HepG2 (cell line): ENCODE data around the gene PRMT2. TPM values are rescaled to one million over a fixed set of nuclear protein-coding genes. Genes with fewer than 3 reads are reported as not detected.

Source experiments
- MEIS1 ChIP-seq: sonication (generic); formaldehyde crosslinking; IDR thresholded peaks from 2 replicates; pipeline ENCODE4 v1.9.0; 2021; ENCODE audit warnings: mild to moderate bottlenecking, missing genetic modification reagents, moderate library complexity, borderline replicate concordance
- RBM39 ChIP-seq: fragments of 200-400 bp; formaldehyde crosslinking; IDR thresholded peaks from one replicate; pipeline ENCODE4 v1.6.1; 2018; ENCODE audit warnings: antibody characterized with exemption, mild to moderate bottlenecking, low read depth, low read length; ENCODE audit not compliant: poor library complexity, severe bottlenecking
- SIN3A ChIP-seq: IDR thresholded peaks from 2 replicates; pipeline ENCODE4 v1.6.1; 2011; ENCODE audit warnings: low read depth, mild to moderate bottlenecking, control low read depth, low read length, borderline replicate concordance
- TBL1XR1 ChIP-seq: fragments of 150-350 bp; IDR thresholded peaks from 2 replicates; pipeline ENCODE4 v1.6.1; 2014; ENCODE audit warnings: borderline replicate concordance, low read length; ENCODE audit not compliant: partially characterized antibody
- ZNF280D ChIP-seq: sonication (generic); formaldehyde crosslinking; IDR thresholded peaks from 2 replicates; pipeline ENCODE4 v1.5.1; 2020; ENCODE audit warnings: mild to moderate bottlenecking, missing genetic modification reagents
- ZNF296 ChIP-seq: sonication (generic); formaldehyde crosslinking; conservative IDR thresholded peaks from 2 replicates; pipeline ENCODE4 v1.5.0; 2020; ENCODE audit warnings: mild to moderate bottlenecking, missing genetic modification reagents
- ZNF577 ChIP-seq: sonication (generic); formaldehyde crosslinking; IDR thresholded peaks from 2 replicates; pipeline ENCODE4 v1.4.0; 2020; ENCODE audit warnings: mild to moderate bottlenecking, low read depth, missing genetic modification reagents, borderline replicate concordance
- ZSCAN31 ChIP-seq: sonication (generic); formaldehyde crosslinking; IDR thresholded peaks from 2 replicates; pipeline ENCODE4 v1.5.0; 2020; ENCODE audit warnings: low read depth, mild to moderate bottlenecking, missing genetic modification reagents
- polyA plus RNA-seq, 8 experiments: library from polyadenylated mRNA; depleted of rRNA in 3 of 8; stranded (reverse) in 7 of 8; unstranded in 1 of 8; fragments of >200 nt; fragmentation: Illumina TruSeq in 4 of 8; extraction: Trizol in 4 of 8; gene quantifications; 2 replicates each; pipeline versions ENCODE4 v1.2.1 to v1.2.3, GENCODE V29; 2011 to 2016; ENCODE audit warnings: low read depth in 4 of 8, missing spikeins in 1 of 8, mixed read lengths in 1 of 8; ENCODE audit not compliant: insufficient read depth in 1 of 8
- total RNA-seq, 5 experiments: library from RNA; depleted of rRNA; stranded (reverse); fragments of >200 nt; fragmentation: Illumina TruSeq; extraction: Trizol; gene quantifications; 2 replicates each; pipeline ENCODE4 v1.2.3, GENCODE V29; 2016; ENCODE audit warnings: low read depth in 1 of 5
- TF ChIP-seq, protein P1 (sequence below): sonication (generic); formaldehyde crosslinking; conservative IDR thresholded peaks from 2 replicates; pipeline ENCODE4 v1.4.0; 2020; ENCODE audit warnings: missing genetic modification reagents
- TF ChIP-seq, protein P2 (sequence below): sonication (generic); formaldehyde crosslinking; IDR thresholded peaks from 2 replicates; pipeline ENCODE4 v1.5.0; 2020; ENCODE audit warnings: mild to moderate bottlenecking, missing genetic modification reagents
- TF ChIP-seq, protein P3 (sequence below): sonication (generic); formaldehyde crosslinking; IDR thresholded peaks from 2 replicates; pipeline ENCODE4 v1.5.0; 2020; ENCODE audit warnings: missing genetic modification reagents, mild to moderate bottlenecking, borderline replicate concordance
- TF ChIP-seq, protein P4 (sequence below): sonication (generic); formaldehyde crosslinking; IDR thresholded peaks from 2 replicates; pipeline ENCODE4 v1.5.1; 2020; ENCODE audit warnings: missing genetic modification reagents, mild to moderate bottlenecking, borderline replicate concordance

Gene PRMT2
- total and polyA plus RNA-seq, 2 of the 13 experiments (the other 11 are each of a cell fraction or from before 2014, with no cell fraction given), result 54.4 to 78.8 TPM

DNA sequence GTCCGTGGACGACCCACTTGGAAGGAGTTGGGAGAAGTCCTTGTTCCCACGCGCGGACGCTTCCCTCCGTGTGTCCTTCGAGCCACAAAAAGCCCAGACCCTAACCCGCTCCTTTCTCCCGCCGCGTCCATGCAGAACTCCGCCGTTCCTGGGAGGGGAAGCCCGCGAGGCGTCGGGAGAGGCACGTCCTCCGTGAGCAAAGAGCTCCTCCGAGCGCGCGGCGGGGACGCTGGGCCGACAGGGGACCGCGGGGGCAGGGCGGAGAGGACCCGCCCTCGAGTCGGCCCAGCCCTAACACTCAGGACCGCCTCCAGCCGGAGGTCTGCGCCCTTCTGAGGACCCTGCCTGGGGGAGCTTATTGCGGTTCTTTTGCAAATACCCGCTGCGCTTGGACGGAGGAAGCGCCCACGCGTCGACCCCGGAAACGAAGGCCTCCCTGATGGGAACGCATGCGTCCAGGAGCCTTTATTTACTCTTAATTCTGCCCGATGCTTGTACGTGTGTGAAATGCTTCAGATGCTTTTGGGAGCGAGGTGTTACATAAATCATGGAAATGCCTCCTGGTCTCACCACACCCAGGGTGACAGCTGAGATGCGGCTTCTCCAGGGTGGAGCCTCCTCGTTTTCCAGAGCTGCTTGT, 32.4 kb downstream of the PRMT2 start (continued):
- TF ChIP-seq, protein P1, sequence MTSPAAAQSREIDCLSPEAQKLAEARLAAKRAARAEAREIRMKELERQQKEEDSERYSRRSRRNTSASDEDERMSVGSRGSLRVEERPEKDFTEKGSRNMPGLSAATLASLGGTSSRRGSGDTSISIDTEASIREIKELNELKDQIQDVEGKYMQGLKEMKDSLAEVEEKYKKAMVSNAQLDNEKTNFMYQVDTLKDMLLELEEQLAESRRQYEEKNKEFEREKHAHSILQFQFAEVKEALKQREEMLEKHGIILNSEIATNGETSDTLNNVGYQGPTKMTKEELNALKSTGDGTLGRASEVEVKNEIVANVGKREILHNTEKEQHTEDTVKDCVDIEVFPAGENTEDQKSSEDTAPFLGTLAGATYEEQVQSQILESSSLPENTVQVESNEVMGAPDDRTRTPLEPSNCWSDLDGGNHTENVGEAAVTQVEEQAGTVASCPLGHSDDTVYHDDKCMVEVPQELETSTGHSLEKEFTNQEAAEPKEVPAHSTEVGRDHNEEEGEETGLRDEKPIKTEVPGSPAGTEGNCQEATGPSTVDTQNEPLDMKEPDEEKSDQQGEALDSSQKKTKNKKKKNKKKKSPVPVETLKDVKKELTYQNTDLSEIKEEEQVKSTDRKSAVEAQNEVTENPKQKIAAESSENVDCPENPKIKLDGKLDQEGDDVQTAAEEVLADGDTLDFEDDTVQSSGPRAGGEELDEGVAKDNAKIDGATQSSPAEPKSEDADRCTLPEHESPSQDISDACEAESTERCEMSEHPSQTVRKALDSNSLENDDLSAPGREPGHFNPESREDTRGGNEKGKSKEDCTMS, result no peak
- TF ChIP-seq, protein P2, sequence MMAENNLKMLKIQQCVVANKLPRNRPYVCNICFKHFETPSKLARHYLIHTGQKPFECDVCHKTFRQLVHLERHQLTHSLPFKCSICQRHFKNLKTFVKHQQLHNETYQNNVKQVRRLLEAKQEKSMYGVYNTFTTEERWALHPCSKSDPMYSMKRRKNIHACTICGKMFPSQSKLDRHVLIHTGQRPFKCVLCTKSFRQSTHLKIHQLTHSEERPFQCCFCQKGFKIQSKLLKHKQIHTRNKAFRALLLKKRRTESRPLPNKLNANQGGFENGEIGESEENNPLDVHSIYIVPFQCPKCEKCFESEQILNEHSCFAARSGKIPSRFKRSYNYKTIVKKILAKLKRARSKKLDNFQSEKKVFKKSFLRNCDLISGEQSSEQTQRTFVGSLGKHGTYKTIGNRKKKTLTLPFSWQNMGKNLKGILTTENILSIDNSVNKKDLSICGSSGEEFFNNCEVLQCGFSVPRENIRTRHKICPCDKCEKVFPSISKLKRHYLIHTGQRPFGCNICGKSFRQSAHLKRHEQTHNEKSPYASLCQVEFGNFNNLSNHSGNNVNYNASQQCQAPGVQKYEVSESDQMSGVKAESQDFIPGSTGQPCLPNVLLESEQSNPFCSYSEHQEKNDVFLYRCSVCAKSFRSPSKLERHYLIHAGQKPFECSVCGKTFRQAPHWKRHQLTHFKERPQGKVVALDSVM (CRISPR knock-in tag), result 0 out of 2 replicates have a peak, but pooled peaks have one; percentile 7
- TF ChIP-seq, protein P3, sequence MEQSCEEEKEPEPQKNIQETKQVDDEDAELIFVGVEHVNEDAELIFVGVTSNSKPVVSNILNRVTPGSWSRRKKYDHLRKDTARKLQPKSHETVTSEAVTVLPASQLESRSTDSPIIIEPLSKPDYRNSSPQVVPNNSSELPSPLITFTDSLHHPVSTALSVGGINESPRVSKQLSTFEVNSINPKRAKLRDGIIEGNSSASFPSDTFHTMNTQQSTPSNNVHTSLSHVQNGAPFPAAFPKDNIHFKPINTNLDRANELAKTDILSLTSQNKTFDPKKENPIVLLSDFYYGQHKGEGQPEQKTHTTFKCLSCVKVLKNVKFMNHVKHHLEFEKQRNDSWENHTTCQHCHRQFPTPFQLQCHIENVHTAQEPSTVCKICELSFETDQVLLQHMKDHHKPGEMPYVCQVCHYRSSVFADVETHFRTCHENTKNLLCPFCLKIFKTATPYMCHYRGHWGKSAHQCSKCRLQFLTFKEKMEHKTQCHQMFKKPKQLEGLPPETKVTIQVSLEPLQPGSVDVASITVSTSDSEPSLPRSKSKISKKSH (CRISPR knock-in tag), result peak; percentile 84
- TF ChIP-seq MEIS1 (CRISPR knock-in tag), result peak; percentile 49; the same call in 1 of the 2 replicates
- no peak for TF ChIP-seq ZNF296 (CRISPR knock-in tag)
- no peak for TF ChIP-seq ZSCAN31 (CRISPR knock-in tag)
- no peak for TF ChIP-seq ZNF577
- TF ChIP-seq RBM39, result no peak
- TF ChIP-seq TBL1XR1, result no peak
- no peak for TF ChIP-seq ZNF280D (CRISPR knock-in tag)
- TF ChIP-seq, protein P4, sequence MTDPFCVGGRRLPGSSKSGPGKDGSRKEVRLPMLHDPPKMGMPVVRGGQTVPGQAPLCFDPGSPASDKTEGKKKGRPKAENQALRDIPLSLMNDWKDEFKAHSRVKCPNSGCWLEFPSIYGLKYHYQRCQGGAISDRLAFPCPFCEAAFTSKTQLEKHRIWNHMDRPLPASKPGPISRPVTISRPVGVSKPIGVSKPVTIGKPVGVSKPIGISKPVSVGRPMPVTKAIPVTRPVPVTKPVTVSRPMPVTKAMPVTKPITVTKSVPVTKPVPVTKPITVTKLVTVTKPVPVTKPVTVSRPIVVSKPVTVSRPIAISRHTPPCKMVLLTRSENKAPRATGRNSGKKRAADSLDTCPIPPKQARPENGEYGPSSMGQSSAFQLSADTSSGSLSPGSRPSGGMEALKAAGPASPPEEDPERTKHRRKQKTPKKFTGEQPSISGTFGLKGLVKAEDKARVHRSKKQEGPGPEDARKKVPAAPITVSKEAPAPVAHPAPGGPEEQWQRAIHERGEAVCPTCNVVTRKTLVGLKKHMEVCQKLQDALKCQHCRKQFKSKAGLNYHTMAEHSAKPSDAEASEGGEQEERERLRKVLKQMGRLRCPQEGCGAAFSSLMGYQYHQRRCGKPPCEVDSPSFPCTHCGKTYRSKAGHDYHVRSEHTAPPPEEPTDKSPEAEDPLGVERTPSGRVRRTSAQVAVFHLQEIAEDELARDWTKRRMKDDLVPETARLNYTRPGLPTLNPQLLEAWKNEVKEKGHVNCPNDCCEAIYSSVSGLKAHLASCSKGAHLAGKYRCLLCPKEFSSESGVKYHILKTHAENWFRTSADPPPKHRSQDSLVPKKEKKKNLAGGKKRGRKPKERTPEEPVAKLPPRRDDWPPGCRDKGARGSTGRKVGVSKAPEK (CRISPR knock-in tag), result no peak
- no peak for TF ChIP-seq SIN3A
